H1 (cell line): ENCODE data around the gene PGAM5. TPM values are rescaled to one million over a fixed set of nuclear protein-coding genes. Genes with fewer than 3 reads are reported as not detected.

ENCODE experiments used
- CTCF ChIA-PET: fragments of 300-600 bp; sonication (Branson Sonifier 250); formaldehyde crosslinking; loops from one replicate; lab custom pipeline; 2021; ENCODE audit not compliant: partially characterized antibody; lab: Charles Lee
- POLR2A ChIA-PET: fragments of 300-600 bp; sonication (Branson Sonifier 250); formaldehyde crosslinking; loops from one replicate; lab custom pipeline; 2021; ENCODE audit warnings: inconsistent platforms; ENCODE audit not compliant: partially characterized antibody; lab: Charles Lee
- DNase-seq, 2 experiments: peaks; one replicate each; pipeline versions ENCODE4 v3.0.0 to v3.0.0-alpha.2; 2010 to 2022; ENCODE audit warnings: low spot score in 2 of 2, low read depth in 1 of 2, mixed read lengths in 1 of 2
- FAIRE-seq: peaks from 2 replicates; lab custom pipeline; 2011; peaks lifted over from hg19 to GRCh38; lab: Jason Lieb, UNC
- H2AFZ ChIP-seq: 2 replicates; pipeline ENCODE4 v1.8.1; 2012; ENCODE audit warnings: low read length, inconsistent platforms
- H2AK5ac ChIP-seq: 2 replicates; pipeline ENCODE4 v1.6.1; 2013; ENCODE audit warnings: low read depth, low read length
- H2BK120ac ChIP-seq: replicated peaks from 2 replicates; pipeline ENCODE3; 2013; ENCODE audit warnings: low read depth, low read length, inconsistent platforms
- H2BK12ac ChIP-seq: 2 replicates; pipeline ENCODE4 v1.6.1; 2013; ENCODE audit warnings: low read depth, low read length
- H2BK15ac ChIP-seq: 2 replicates; pipeline ENCODE4 v1.6.1; 2013; ENCODE audit warnings: low read length
- H2BK20ac ChIP-seq: 2 replicates; pipeline ENCODE4 v1.6.1; 2013; ENCODE audit warnings: low read length
- H2BK5ac ChIP-seq: 2 replicates; pipeline ENCODE4 v1.6.1; 2013; ENCODE audit warnings: low read depth, low read length
- H3K14ac ChIP-seq: 2 replicates; pipeline ENCODE4 v1.6.1; 2013; ENCODE audit warnings: inconsistent platforms; ENCODE audit not compliant: insufficient read length
- H3K18ac ChIP-seq: 2 replicates; pipeline ENCODE4 v1.6.1; 2013; ENCODE audit warnings: low read length; ENCODE audit errors: extremely low read depth
- H3K23ac ChIP-seq: 2 replicates; pipeline ENCODE4 v1.6.1; 2013; ENCODE audit warnings: inconsistent platforms; ENCODE audit not compliant: insufficient read length
- H3K23me2 ChIP-seq: 2 replicates; pipeline ENCODE4 v1.6.1; 2013; ENCODE audit warnings: low read depth, low read length
- H3K27ac ChIP-seq: 2 replicates; pipeline ENCODE4 v1.6.1; 2011; ENCODE audit warnings: low read depth, low read length, inconsistent platforms
- H3K27me3 ChIP-seq, 4 experiments: replicated peaks in 1 of 4; 1 replicate in 1 of 4; 2 replicates in 3 of 4; pipeline versions ENCODE4 v1.6.1 to v1.8.1; 2011 to 2013; ENCODE audit warnings: low read length in 3 of 4, mild to moderate bottlenecking in 3 of 4, inconsistent platforms in 2 of 4, mixed read lengths in 2 of 4, moderate library complexity in 1 of 4; ENCODE audit not compliant: control insufficient read depth in 3 of 4, insufficient read depth in 3 of 4; ENCODE audit errors: extremely low read depth in 1 of 4
- H3K36me3 ChIP-seq, 4 experiments: 2 replicates each; pipeline versions ENCODE4 v1.6.1 to v1.8.1; 2011 to 2013; ENCODE audit warnings: mild to moderate bottlenecking in 4 of 4, low read length in 3 of 4, moderate library complexity in 2 of 4, control low read depth in 1 of 4, inconsistent platforms in 1 of 4; ENCODE audit not compliant: insufficient read depth in 4 of 4, control insufficient read depth in 2 of 4
- H3K4ac ChIP-seq: replicated peaks from 2 replicates; pipeline ENCODE3; 2013; ENCODE audit warnings: low read length, low read depth, mixed read lengths, inconsistent platforms; ENCODE audit not compliant: insufficient read length
- H3K4me1 ChIP-seq, 4 experiments: replicated peaks in 1 of 4; 1 replicate in 1 of 4; 2 replicates in 3 of 4; pipeline versions ENCODE4 v1.6.1 to v1.8.1; 2011 to 2013; ENCODE audit warnings: low read length in 3 of 4, inconsistent platforms in 2 of 4, mixed read lengths in 1 of 4; ENCODE audit not compliant: insufficient read depth in 4 of 4, control insufficient read depth in 3 of 4
- H3K4me2 ChIP-seq, 2 experiments: 2 replicates each; pipeline versions ENCODE4 v1.6.1 to v1.8.1; 2011 to 2013; ENCODE audit warnings: low read depth in 2 of 2, low read length in 2 of 2, control low read depth in 1 of 2, inconsistent platforms in 1 of 2, mild to moderate bottlenecking in 1 of 2; ENCODE audit not compliant: insufficient read depth in 1 of 2
- H3K4me3 ChIP-seq, 4 experiments: fragments of 200-600, 300-600 bp in 1 of 4; sonication (generic), shearing (Covaris generic), sonication (Bioruptor Twin) in 1 of 4; 2 replicates each; pipeline versions ENCODE4 v1.5.1 to v1.8.1; 2011 to 2016; ENCODE audit warnings: low read length in 4 of 4, low read depth in 3 of 4, control low read depth in 2 of 4, inconsistent platforms in 2 of 4, mild to moderate bottlenecking in 2 of 4, mixed read lengths in 1 of 4, moderate library complexity in 1 of 4; ENCODE audit not compliant: insufficient read depth in 2 of 4; ENCODE audit errors: extremely low read depth in 1 of 4
- H3K56ac ChIP-seq: replicated peaks from 2 replicates; pipeline ENCODE3; 2013; ENCODE audit warnings: low read depth, mild to moderate bottlenecking, mixed read lengths, low read length, inconsistent platforms; ENCODE audit not compliant: insufficient read length
- H3K79me1 ChIP-seq: 2 replicates; pipeline ENCODE4 v1.6.1; 2013; ENCODE audit warnings: low read depth, low read length, control low read depth
- H3K79me2 ChIP-seq, 2 experiments: 2 replicates each; pipeline versions ENCODE4 v1.6.1 to v1.8.1; 2012 to 2013; ENCODE audit warnings: low read length in 2 of 2, mild to moderate bottlenecking in 2 of 2, inconsistent platforms in 1 of 2; ENCODE audit not compliant: insufficient read depth in 2 of 2, control insufficient read depth in 1 of 2
- H3K9ac ChIP-seq, 4 experiments: replicated peaks in 1 of 4; 1 replicate in 1 of 4; 2 replicates in 3 of 4; pipeline versions ENCODE4 v1.6.1 to v1.8.1; 2011 to 2013; ENCODE audit warnings: low read depth in 3 of 4, low read length in 3 of 4, control low read depth in 2 of 4, mild to moderate bottlenecking in 2 of 4, moderate library complexity in 2 of 4, inconsistent platforms in 1 of 4; ENCODE audit errors: extremely low read depth in 1 of 4
- H3K9me3 ChIP-seq, 2 experiments: 2 replicates each; pipeline versions ENCODE4 v1.6.1 to v1.8.1; 2012 to 2013; ENCODE audit warnings: mild to moderate bottlenecking in 2 of 2, moderate library complexity in 2 of 2, control low read depth in 1 of 2, inconsistent platforms in 1 of 2, low read depth in 1 of 2, low read length in 1 of 2, mixed read lengths in 1 of 2; ENCODE audit not compliant: insufficient read depth in 2 of 2
- H4K20me1 ChIP-seq, 2 experiments: replicated peaks in 1 of 2; 2 replicates each; pipeline versions ENCODE3 to v1.8.1; 2011 to 2013; ENCODE audit warnings: inconsistent platforms in 2 of 2, low read length in 2 of 2, mild to moderate bottlenecking in 1 of 2; ENCODE audit not compliant: insufficient read depth in 2 of 2, control insufficient read depth in 1 of 2
- H4K5ac ChIP-seq: 2 replicates; pipeline ENCODE4 v1.6.1; 2013; ENCODE audit warnings: low read length, low read depth, mixed read lengths, inconsistent platforms; ENCODE audit not compliant: insufficient read length
- H4K8ac ChIP-seq: 2 replicates; pipeline ENCODE4 v1.8.0; 2013; ENCODE audit warnings: mild to moderate bottlenecking, moderate library complexity, low read length, inconsistent platforms; ENCODE audit not compliant: insufficient read depth; ENCODE audit errors: extremely low read depth
- H4K91ac ChIP-seq: replicated peaks from 2 replicates; pipeline ENCODE3; 2013; ENCODE audit warnings: low read length, mixed read lengths, inconsistent platforms; ENCODE audit not compliant: insufficient read length
- BCL11A ChIP-seq, 2 experiments: IDR thresholded peaks; one replicate each; pipeline ENCODE4 v1.6.1; 2011; ENCODE audit warnings: low read depth in 2 of 2, low read length in 2 of 2, mild to moderate bottlenecking in 2 of 2
- CBX5 ChIP-seq: fragments of 300-800, 300-1000 bp; sonication (generic); IDR thresholded peaks from 2 replicates; pipeline ENCODE4 v1.7.1; 2016; ENCODE audit warnings: antibody characterized with exemption, low read length, low read depth
- CREB1 ChIP-seq: IDR thresholded peaks from 2 replicates; pipeline ENCODE4 v1.6.1; 2012; ENCODE audit warnings: inconsistent platforms
- EP300 ChIP-seq, 2 experiments: IDR thresholded peaks; 1 replicate in 1 of 2; 2 replicates in 1 of 2; pipeline ENCODE4 v1.6.1; 2011 to 2012; ENCODE audit warnings: low read depth in 2 of 2, low read length in 2 of 2, mild to moderate bottlenecking in 2 of 2, borderline replicate concordance in 1 of 2, inconsistent platforms in 1 of 2, moderate library complexity in 1 of 2
- FOSL1 ChIP-seq: IDR thresholded peaks from 2 replicates; pipeline ENCODE4 v1.6.1; 2011; ENCODE audit warnings: mild to moderate bottlenecking, low read depth, low read length, moderate library complexity; ENCODE audit not compliant: insufficient read depth
- MAX ChIP-seq: IDR thresholded peaks from 2 replicates; pipeline ENCODE4 v1.6.1; 2012; ENCODE audit warnings: inconsistent platforms
- NRF1 ChIP-seq: IDR thresholded peaks from 2 replicates; pipeline ENCODE4 v1.6.1; 2011; ENCODE audit warnings: mild to moderate bottlenecking, low read depth, low read length, improper control_type of control experiment
- PHF8 ChIP-seq: fragments of 200-600 bp; sonication (generic); conservative IDR thresholded peaks from 2 replicates; pipeline ENCODE4 v1.7.1; 2012; ENCODE audit warnings: low read depth, mild to moderate bottlenecking, inconsistent platforms, low read length, moderate library complexity
- POLR2AphosphoS5 ChIP-seq: IDR thresholded peaks from 2 replicates; pipeline ENCODE4 v1.6.1; 2011; ENCODE audit warnings: low read depth, low read length
- SIX5 ChIP-seq: IDR thresholded peaks from 2 replicates; pipeline ENCODE4 v1.6.1; 2011; ENCODE audit warnings: mild to moderate bottlenecking, low read depth, low read length
- SP1 ChIP-seq: IDR thresholded peaks from 2 replicates; pipeline ENCODE4 v1.6.1; 2011; ENCODE audit warnings: low read depth, low read length
- SP4 ChIP-seq: IDR thresholded peaks from 2 replicates; pipeline ENCODE4 v1.6.1; 2012; ENCODE audit warnings: low read length, inconsistent platforms
- WGBS, 2 experiments: shearing (Covaris generic) in 1 of 2; methylation state at CpG; one replicate each; pipeline versions ENCODE4 v1.1.6 to v1.1.7; 2013 to 2015; ENCODE audit warnings: low lambda C conversion rate in 2 of 2, mixed read lengths in 2 of 2, inconsistent platforms in 1 of 2, low coverage in 1 of 2, missing lambda C conversion rate in 1 of 2; ENCODE audit not compliant: insufficient replicate concordance in 2 of 2, insufficient coverage in 1 of 2, insufficient read length in 1 of 2; ENCODE audit errors: extremely low coverage in 1 of 2, missing lambda C conversion rate in 1 of 2; 5-methylcytosine and 5-hydroxymethylcytosine counted together
- polyA plus RNA-seq, 7 experiments: library from polyadenylated mRNA; depleted of rRNA in 3 of 7; stranded (reverse) in 5 of 7; unstranded in 2 of 7; fragments of >200 nt in 5 of 7; fragments of 200-250 nt in 2 of 7; gene quantifications; 1 replicate in 5 of 7; 2 replicates in 1 of 7; 4 replicates in 1 of 7; pipeline versions ENCODE4 v1.2.1 to v1.2.3, GENCODE V29; 2011 to 2013; ENCODE audit warnings: missing spikeins in 2 of 7, mixed read lengths in 2 of 7
- total RNA-seq: library from RNA; stranded (reverse); fragmentation: NEBNext Ultra II Directional; extraction: Animal tissue kit (Norgen Biotek cat#: 25700); gene quantifications from 2 replicates; pipeline ENCODE4 v1.2.1, GENCODE V29; 2021

The PGAM5 gene
- total and polyA plus RNA-seq, 2 of the 8 experiments (the other 6 are each of a cell fraction or from before 2014, with no cell fraction given) = 66.4 to 84.0 TPM

- CTCF ChIA-PET = interaction anchor here (0.5 to 2.8 kb wide), 2 partner anchors 15 to 730 kb away, joined by 3 to 9 read pairs; no protein-coding TSS in a partner anchor
- no peak overlapping the region for H3K9ac ChIP-seq
- H3K79me2 ChIP-seq = peaks cover 0 to 18% of the 10 kb centered on the region in 2 experiments; a peak in 2 of 4 replicates
- WGBS, 2 experiments = 93% methylated on average over 19 of the region's 19 CpGs; no CpG with 5 or more reads in 1 of the 2 experiments
- peaks cover 8 to 23% of the 10 kb centered on the region in 2 experiments for H4K20me1 ChIP-seq
- H2BK15ac ChIP-seq = no peak overlapping the region
- no peak overlapping the region for H3K27ac ChIP-seq
- no peak overlapping the region for H3K56ac ChIP-seq
- H3K14ac ChIP-seq = no peak overlapping the region
- FAIRE-seq (no peak), DNase-seq (no peak)
- no peak overlapping the region for H3K4me3 ChIP-seq
- POLR2A ChIA-PET = interaction anchor here (0.7 to 1.2 kb wide), 2 partner anchors 13 to 14 kb away, joined by 3 read pairs; no protein-coding TSS in a partner anchor
- no peak overlapping the region for H2AFZ ChIP-seq
- no peak overlapping the region for H2AK5ac ChIP-seq
- H3K23me2 ChIP-seq = peaks cover 3% of the 10 kb centered on the region; the same call in 1 of the 2 replicates
- no peak overlapping the region for H3K23ac ChIP-seq
- peaks cover 52 to 86% (median 75%) of the 10 kb centered on the region in 4 experiments for H3K36me3 ChIP-seq
- H3K4me2 ChIP-seq = no peak overlapping the region
- H2BK120ac ChIP-seq = no peak overlapping the region
- H3K9me3 ChIP-seq = no peaks in the 10 kb centered on the region
- H3K79me1 ChIP-seq = peaks cover 6% of the 10 kb centered on the region
- H4K8ac ChIP-seq = no peak overlapping the region
- H4K5ac ChIP-seq = no peak overlapping the region
- H3K27me3 ChIP-seq = no peaks in the 10 kb centered on the region
- H4K91ac ChIP-seq = no peak overlapping the region
- H3K4ac ChIP-seq = no peak overlapping the region
- no peak overlapping the region for H2BK12ac ChIP-seq
- H3K18ac ChIP-seq = no peak overlapping the region
- no peak overlapping the region for H2BK20ac ChIP-seq
- H2BK5ac ChIP-seq = no peak overlapping the region
- no peaks in the 10 kb centered on the region for H3K4me1 ChIP-seq
- TF ChIP-seq SIX5 (no peak), EP300 (IDR thresholded peaks at IDR 0.05; ENCODE audit: borderline replicate concordance in 1 of 2, low read depth in 2 of 2, low read length in 2 of 2) (no peak), MAX (no peak), FOSL1 (no peak), POLR2AphosphoS5 (no peak), CBX5 (no peak), BCL11A (IDR thresholded peaks at IDR 0.05; ENCODE audit: low read depth in 2 of 2, low read length in 2 of 2) (no peak), SP1 (no peak), CREB1 (no peak), PHF8 (no peak), NRF1 (no peak), SP4 (no peak)
Observed at GRCh38 chr12:132739600-132740312, 29.1 kb downstream of the PGAM5 start.
